GM18508 (cell line): ENCODE results near the gene RRM2.

Source experiments
- ATAC-seq: cut with Tn5 transposase; IDR thresholded peaks from one replicate; pipeline ENCODE4 v1.9.1; 2021; ENCODE audit warnings: moderate number of reproducible peaks; ENCODE audit not compliant: insufficient read depth, unreplicated experiment

Gene RRM2

GRCh38 chr2:10122500-10123280 is at the start of gene RRM2:
RRM2 (plus strand) TSS chr2:10122739; CDS start chr2:10122799, 60 bp downstream.
- ATAC-seq = peak; percentile 40

GRCh38 chr2:10073706-10074105 is 48.8 kb upstream of the RRM2 start:
- no peak for ATAC-seq

- ATAC-seq = no peak
Measured at GRCh38 chr2:10075101-10075500, 47.4 kb upstream of the RRM2 start.

GRCh38 chr2:10075571-10076209 is 46.8 kb upstream of the RRM2 start:
- ATAC-seq = no peak

DNA sequence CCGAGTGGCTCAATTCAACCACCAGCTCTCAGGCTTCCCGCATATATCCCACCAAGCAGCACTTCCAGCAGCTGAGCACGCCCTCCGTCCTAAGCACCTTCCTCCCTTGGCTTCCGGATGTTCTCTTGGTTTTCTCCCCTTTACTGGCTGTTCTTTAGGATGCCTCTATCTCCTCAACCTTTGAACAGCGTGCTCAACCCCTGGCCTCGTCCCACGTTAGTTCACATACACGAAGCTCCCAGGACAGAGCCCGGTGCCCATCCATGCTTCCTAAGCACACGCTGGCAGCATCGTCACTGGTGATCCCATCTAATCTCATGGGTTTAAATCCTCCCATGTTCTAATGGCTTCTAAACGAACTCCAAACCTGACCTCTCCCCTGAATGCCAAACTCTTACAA is 46.0 kb upstream of the RRM2 start:
- ATAC-seq = no peak

DNA sequence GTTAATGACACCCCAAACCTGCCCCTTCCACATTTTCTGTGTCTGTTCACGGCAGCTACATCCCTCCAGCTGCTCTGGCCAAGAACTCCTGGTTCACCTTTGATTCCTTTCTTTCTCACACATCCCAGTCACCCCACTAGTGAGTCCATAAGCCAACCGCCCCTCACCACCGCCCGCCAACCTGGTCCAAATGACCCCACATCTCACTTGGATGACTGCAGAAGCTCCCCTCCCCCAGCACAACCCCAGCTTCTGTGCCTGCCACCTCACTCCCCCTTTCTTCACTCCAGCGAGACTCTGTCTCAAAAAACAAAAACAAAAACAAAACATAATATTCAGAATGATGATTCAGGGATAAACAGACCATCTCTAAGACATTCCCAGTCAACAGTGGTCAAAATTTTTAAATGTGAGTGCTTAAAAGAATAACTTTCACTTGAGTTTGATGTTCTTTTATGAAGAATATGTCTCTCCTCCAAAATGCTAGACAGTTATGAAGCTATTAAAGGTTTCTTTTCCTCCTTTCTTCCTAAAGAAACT is 45.5 kb upstream of the RRM2 start:
- ATAC-seq = no peak

- no peak for ATAC-seq
Measured at GRCh38 chr2:10078001-10078400, 44.5 kb upstream of the RRM2 start.

DNA sequence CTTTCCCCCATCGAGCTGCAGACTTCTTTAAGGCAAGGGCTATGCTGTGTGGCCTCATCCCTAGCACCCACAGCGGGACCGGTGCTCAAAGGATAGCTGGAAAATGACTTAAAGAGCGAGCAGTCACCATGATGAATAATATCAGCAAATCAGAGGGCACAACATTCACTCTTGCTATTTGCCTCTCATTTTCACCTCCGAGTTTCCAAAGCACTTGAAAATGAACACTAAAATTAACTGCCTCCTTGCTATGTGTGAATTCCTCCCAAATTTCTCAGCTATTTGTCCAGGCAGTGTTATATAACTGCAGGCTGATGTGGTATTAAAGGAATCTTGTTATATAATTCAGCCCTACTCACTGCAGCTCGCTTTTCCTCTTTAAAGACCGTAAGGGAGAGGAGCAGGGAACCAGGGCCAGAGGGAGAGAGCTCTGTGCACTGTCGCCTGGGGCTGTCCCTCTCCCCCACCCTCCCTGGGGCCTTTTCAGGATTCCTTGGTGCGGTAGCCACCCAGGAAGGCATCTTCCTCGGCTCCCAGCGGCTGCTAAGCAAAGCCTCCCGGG is 43.8 kb upstream of the RRM2 start:
- no peak for ATAC-seq

GRCh38 chr2:10079266-10079869 is 43.2 kb upstream of the RRM2 start:
- no peak for ATAC-seq

- no peak for ATAC-seq
Measured at GRCh38 chr2:10079870-10080535, 42.5 kb upstream of the RRM2 start, which contains the start of gene CYS1. CYS1 (minus strand) TSS chr2:10080411; CDS start chr2:10080223, 188 bp downstream.

- ATAC-seq = no peak
Measured at GRCh38 chr2:10080536-10081304, 41.8 kb upstream of the RRM2 start.

DNA sequence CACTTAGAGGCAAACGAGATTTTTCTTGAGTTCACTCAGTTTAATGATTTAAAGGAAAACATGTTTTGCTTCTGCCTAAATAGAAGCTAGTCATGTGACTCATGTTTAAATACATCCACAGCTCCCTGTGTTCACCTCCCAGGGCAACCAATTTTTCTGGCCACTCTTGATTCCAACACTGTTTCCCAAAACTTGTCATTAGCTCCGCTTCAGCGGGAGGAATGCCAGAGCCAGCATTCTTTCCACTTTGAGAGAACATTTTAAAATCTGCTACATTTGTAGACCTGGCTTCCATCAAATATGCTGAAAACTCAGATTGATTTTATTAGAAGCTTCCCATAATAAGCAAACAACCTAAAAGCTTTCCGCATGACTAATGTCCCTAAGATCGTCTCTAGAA is 39.5 kb upstream of the RRM2 start:
- no peak for ATAC-seq

DNA sequence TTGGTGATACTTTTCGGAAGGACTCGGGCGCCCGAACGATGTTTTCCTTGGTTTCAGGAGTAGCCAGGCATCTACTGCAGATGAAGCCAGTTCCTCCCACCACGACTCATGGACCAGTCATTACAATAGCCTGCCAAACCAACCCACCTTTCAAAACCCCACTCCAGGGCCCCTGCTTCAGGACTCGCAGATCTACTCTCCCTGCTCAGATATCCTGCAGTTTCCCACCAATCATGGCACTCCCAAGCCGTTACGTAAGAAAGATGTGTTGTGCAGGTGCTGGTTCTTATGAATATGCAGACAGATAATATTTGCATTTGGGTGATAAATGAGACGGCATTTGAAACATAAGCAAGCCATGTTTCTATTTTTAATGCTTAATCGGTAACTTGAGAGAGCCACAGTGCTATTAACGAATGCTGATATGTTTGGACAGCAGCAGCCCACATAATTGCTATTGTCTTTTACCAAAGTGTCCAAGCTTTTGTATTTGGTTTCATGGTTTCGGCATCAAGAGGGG is 38.8 kb upstream of the RRM2 start:
- ATAC-seq = no peak

- ATAC-seq = no peak
Measured at GRCh38 chr2:10084223-10084865, 38.2 kb upstream of the RRM2 start.

- ATAC-seq = no peak
Measured at GRCh38 chr2:10085043-10085667, 37.4 kb upstream of the RRM2 start.

DNA sequence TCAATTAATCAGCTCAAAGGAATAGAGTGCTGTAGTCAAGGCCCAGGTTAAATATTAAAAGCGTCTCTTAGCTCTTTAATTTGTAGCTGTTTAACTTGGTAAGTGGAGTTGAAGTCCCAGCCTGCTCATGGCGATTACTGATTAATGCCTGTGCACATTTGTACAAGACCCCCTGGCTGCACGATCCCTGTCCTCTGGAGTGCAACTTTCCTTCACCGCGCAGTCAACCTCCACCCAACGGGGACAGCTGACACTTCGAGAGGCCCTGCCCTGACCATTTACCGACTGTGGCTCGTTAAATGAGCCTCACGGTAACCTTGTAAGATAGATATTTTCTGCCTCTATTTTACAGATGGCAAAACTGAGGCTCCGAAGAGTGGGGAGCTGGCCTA is 36.9 kb upstream of the RRM2 start:
- ATAC-seq = no peak

DNA sequence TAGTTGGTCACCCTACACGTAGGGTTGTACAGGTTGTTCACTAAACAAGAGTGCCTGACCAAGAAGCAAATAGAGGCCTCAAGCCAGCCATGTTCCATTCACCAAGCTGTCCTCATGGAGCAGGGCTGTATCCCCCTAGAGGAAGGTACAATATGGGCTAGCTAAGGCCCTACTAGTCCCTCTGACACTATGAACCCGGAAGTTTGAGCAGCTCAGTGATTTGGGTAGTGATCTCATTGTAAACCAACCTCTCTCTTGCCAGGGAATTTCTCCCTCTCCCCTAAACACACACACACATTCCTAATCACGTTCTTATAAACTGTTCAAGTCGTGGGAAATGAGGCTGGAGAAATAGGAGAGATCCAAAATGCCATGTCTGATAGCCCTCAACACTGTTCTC is 35.6 kb upstream of the RRM2 start:
- no peak for ATAC-seq

- no peak for ATAC-seq
Measured at GRCh38 chr2:10087360-10087759, 35.2 kb upstream of the RRM2 start.
